Astrocyte of the cerebellum (primary cell): ENCODE measurements around the gene SERTAD2.
A peak's percentile ranks its signal among the peaks of the same experiment; 100 is the strongest.

Source experiments
- DNase-seq: peaks from one replicate; pipeline ENCODE4 v3.0.0-alpha.2; 2011; ENCODE audit warnings: low read depth
- H3K4me3 ChIP-seq: 2 replicates; pipeline ENCODE4 v1.5.1; 2011; ENCODE audit warnings: mild to moderate bottlenecking, low read depth, low read length, moderate library complexity
- in situ Hi-C: cut with HindIII; loops from 2 replicates; pipeline ENCODE4 v1.10.0; 2017; ENCODE audit warnings: low sequenced_read_pairs
- TF ChIP-seq, protein P1 (sequence below): IDR thresholded peaks from 2 replicates; pipeline ENCODE4 v1.5.1; 2012; ENCODE audit warnings: low read length, low read depth, moderate library complexity, mild to moderate bottlenecking; ENCODE audit errors: missing control alignments

The SERTAD2 gene, protein sequence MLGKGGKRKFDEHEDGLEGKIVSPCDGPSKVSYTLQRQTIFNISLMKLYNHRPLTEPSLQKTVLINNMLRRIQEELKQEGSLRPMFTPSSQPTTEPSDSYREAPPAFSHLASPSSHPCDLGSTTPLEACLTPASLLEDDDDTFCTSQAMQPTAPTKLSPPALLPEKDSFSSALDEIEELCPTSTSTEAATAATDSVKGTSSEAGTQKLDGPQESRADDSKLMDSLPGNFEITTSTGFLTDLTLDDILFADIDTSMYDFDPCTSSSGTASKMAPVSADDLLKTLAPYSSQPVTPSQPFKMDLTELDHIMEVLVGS

DNA sequence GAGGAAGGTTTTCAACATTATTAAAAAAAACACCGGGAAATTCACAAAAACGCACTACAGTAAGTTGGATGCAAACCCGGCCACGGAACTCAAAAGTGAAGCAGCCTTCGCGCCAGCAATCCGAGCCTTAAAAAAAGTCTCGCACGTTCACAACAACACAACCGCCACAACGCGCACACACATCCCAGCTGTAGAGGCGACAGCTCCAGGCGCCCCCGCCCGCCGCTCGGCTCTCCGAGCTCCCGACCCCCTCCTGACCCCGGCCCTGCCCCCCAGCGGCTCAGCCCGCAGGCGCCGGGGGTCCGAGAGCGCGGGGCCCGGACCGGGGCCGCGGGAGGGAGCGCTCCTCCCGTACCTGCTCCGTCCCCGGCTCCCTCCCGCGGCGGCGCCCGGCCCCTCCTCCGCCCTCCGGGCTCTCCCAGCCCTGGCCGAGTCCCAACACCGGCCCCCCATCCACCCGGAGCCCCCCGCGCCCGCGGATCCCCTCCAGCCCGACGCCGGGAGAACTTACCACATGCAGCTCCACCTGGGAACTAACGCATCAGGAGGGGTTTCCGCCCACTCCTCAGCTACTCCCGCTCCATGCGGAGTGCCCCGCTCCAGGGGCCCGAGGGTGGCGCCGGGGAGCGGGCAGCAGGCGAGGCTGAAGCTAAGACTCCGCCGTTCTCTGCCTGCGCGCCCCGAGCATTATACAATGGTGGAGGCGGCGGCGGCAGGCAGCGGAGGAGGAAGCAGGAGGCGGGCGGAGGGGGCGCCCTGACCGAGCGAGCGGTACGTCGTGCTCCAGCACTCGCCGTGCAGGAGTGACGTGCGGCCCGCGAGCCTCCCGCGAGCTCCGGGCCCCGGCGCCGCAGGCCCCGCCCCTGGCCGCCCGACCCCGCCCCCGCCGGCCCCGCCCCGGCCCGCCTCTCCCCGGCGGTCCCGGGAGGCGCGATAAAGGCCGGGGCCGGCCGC lies at the start of gene SERTAD2:
Gene SERTAD2 (minus strand): TSS at position 805 of the 954 bp plus-strand sequence. CDS start 17,042 bp downstream, outside the sequence.
- peak within 1 kb of the TSS; percentile 83 for H3K4me3 ChIP-seq
- in situ Hi-C loops, result no loop called here
- TF ChIP-seq, protein P1, sequence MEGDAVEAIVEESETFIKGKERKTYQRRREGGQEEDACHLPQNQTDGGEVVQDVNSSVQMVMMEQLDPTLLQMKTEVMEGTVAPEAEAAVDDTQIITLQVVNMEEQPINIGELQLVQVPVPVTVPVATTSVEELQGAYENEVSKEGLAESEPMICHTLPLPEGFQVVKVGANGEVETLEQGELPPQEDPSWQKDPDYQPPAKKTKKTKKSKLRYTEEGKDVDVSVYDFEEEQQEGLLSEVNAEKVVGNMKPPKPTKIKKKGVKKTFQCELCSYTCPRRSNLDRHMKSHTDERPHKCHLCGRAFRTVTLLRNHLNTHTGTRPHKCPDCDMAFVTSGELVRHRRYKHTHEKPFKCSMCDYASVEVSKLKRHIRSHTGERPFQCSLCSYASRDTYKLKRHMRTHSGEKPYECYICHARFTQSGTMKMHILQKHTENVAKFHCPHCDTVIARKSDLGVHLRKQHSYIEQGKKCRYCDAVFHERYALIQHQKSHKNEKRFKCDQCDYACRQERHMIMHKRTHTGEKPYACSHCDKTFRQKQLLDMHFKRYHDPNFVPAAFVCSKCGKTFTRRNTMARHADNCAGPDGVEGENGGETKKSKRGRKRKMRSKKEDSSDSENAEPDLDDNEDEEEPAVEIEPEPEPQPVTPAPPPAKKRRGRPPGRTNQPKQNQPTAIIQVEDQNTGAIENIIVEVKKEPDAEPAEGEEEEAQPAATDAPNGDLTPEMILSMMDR, result no peak
- DNase-seq, result peak; percentile 50

DNA sequence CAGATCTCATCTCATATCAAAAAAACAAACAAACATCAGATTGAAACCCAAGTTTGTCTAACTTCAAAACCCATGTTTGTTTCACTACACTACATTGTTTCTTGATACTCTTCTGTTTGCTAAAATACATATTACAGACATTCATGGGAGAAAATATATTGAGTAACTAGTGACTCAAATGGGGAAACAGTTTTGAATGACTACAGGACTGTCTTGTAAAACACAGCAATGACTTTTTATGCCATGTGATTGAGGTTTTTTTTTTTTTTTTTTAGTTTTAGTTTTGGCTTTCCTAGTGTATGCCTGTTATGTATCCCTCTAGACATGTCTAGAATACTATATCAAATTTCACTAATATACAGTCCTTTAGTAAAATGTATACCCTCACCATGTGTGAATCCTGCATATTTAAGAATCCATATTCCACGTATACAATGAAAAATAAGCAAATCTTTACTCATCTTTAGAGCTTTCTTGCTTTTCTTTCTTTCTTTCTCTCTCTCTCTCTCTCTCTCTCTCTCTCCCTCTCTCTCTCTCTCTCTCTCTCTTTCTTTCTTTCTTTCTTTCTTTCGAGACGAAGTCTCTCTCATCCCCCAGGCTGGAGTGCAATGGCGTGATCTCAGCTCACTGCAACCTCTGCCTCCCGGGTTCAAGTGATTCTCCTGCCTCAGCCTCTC lies 46.6 kb upstream of the SERTAD2 start:
- no peak overlapping the region for H3K4me3 ChIP-seq
- TF ChIP-seq, protein P1, result no peak
- DNase-seq, result no peak
- in situ Hi-C loops, result no loop called here

DNA sequence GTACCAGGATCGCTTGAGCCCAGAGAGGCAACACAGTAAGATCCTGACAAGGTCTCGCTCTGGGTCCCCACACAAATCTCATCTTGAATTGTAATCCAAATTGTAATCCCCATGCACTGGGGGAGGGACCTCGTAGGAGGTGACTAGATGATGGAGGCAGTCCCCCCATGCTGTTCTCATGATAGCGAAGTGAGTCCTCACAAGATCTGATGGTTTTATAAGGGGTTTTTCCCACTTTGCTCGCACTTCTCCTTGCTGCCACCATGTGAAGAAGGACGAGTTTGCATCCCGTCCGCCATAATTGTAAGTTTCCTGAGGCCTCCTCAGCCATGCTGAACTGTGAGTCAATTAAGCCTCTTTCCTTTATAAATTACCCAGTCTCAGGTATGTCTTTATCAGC lies 46.0 kb upstream of the SERTAD2 start:
- in situ Hi-C loops, result no loop called here
- H3K4me3 ChIP-seq, result no peak overlapping the region
- DNase-seq, result no peak
- TF ChIP-seq, protein P1, result no peak

DNA sequence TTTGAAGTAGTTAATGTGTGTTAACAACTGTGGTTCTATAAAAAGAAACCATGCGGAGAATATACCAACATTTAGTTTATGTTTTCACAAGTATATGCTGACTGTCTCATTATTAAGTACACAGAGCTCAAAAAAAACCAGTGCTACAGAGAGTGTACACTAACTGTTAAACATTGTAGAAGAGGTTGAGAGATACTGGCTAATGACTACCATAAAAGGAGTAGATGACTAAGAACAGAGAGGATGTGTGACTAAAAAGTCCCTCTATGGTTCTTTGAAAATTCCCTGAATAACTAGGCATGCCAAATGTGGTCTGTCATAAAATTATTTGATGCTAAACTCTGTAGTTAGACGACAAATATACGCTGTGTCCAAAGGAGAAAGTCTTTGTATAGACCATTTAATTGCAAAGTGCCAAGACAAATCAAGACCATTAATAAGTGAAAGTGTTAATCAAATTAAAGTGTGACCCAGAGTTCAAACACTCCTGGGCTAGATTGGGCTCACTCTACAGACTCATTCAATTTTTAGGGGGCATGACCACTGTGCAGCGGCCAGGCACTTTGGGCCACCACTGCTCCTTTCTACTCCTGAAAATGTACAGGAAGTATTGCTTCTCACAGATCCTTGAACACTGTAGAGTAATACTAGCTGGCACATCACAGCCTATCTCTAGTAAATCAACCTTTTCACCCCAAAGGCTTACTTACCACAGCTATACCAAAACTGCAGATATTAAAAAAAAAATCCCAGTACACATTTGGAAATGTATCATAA lies 45.1 kb upstream of the SERTAD2 start:
- peak; percentile 55 for DNase-seq
- no peak overlapping the region for H3K4me3 ChIP-seq
- in situ Hi-C loops, result no loop called here
- TF ChIP-seq, protein P1, result no peak

DNA sequence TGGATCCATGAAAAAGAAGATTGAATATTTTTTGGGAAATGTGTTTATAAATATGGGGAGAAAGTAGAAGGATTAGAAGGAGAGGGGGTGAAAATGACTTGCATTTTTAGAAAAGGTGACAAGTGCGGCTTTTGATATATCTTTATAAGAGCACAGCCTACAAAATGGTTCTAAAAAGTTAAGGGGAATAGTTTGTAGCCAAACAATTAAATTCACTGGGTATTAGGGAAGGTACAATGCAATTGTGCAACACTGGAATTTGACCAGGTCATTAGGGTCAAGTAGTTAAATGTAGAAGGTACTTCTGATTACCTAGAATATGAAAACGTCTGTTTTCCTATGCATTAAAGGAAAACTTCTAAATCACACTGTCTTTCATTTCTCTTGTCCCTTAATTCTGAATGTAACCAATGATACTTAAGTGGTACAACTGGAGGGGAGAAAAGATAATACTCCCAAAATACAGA lies 44.5 kb upstream of the SERTAD2 start:
- in situ Hi-C loops, result no loop called here
- no peak for DNase-seq
- TF ChIP-seq, protein P1, result no peak
- no peak overlapping the region for H3K4me3 ChIP-seq
